Testis (tissue), 3 donors: Measurements from ENCODE around the gene PRKG1. TPM values are rescaled to one million over a fixed set of nuclear protein-coding genes. Genes with fewer than 3 reads are reported as not detected.
A peak's percentile ranks its signal among the peaks of the same experiment; 100 is the strongest.

Experiments
- DNase-seq: peaks from one replicate; pipeline ENCODE4 v3.0.0-alpha.2; 2019
- H3K27ac ChIP-seq, 2 donors: fragments of 200-600 bp; sonication (generic); one replicate each; pipeline ENCODE4 v1.5.1; 2019
- H3K27me3 ChIP-seq: fragments of 200-600 bp; sonication (generic); one replicate; pipeline ENCODE4 v1.5.1; 2019
- H3K36me3 ChIP-seq: fragments of 200-600 bp; sonication (generic); one replicate; pipeline ENCODE4 v1.5.1; 2017; ENCODE audit warnings: low read depth; ENCODE audit errors: missing control alignments
- H3K4me1 ChIP-seq: fragments of 200-600 bp; sonication (generic); one replicate; pipeline ENCODE4 v1.5.1; 2019
- H3K4me3 ChIP-seq, 2 donors: fragments of 200-600 bp; sonication (generic); one replicate each; pipeline ENCODE4 v1.5.1; 2017 to 2019
- H3K9me3 ChIP-seq: fragments of 200-600 bp; sonication (generic); one replicate; pipeline ENCODE4 v1.5.1; 2017
- POLR2A ChIP-seq: fragments of 450-650 bp; IDR thresholded peaks from one replicate; pipeline ENCODE4 v1.6.1; 2017; ENCODE audit warnings: antibody characterized with exemption, mild to moderate bottlenecking, moderate library complexity
- WGBS, 2 donors: methylation state at CpG; one replicate each; pipeline ENCODE4 v1.1.5; 2018; 5-methylcytosine and 5-hydroxymethylcytosine counted together
- intact Hi-C: fragments of 100-400 bp; cut with DNase I; formaldehyde crosslinking; loops from one replicate; pipeline ENCODE4 v1.15.1; 2023; ENCODE audit warnings: low total_unique reads
- polyA plus RNA-seq: library from polyadenylated mRNA; stranded (reverse); fragments of 350-450 nt; fragmentation: Illumina TruSeq; extraction: RNeasy Lipid Tissue Mini Kit (QIAGEN cat#74804); gene quantifications from one replicate; pipeline ENCODE4 v1.2.3, GENCODE V29; 2014; ENCODE audit warnings: low read depth, low replicate concordance; ENCODE audit not compliant: insufficient read depth
- total RNA-seq, 2 donors: library from RNA; depleted of rRNA; stranded (reverse); fragments of >200 nt; gene quantifications; one replicate each; pipeline ENCODE4 v1.2.3, GENCODE V29; 2016
- TF ChIP-seq, protein P1 (sequence below), 3 experiments: fragments of 450-650 bp in 2 of 3; fragments of 200-600 bp in 1 of 3; sonication (generic) in 1 of 3; IDR thresholded peaks; one replicate each; pipeline ENCODE4 v1.5.1; 2016 to 2019; ENCODE audit warnings: antibody characterized with exemption in 3 of 3, mild to moderate bottlenecking in 2 of 3, moderate library complexity in 1 of 3

Gene PRKG1
- total and polyA plus RNA-seq, 3 donors from 2014 or later: 6.3 to 15.3 (median 12.5) TPM

DNA sequence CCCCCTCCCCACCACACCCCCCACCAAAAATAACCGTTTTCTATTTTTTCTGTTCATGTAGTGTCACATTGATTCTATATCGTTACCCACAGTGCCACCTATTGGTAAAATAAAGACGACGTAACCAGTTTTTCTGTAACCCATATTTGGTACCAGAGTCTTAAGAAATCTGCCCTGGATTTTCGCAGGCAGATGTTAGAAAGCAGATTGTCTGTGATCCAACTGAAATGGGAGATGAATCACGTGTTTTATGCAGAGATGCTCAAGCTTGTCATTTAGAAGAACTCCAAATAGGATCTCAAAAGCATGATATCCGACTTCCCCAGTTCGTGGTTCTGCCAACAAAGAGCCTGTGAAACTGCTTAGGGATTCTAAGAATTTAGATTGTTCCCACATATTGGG lies 886.2 kb downstream of the PRKG1 start:
- Histone ChIP-seq H3K36me3 (no peaks in the 10 kb centered on the region), H3K4me3 (no peak overlapping the region), H3K27ac (no peak overlapping the region), H3K9me3 (no peaks in the 10 kb centered on the region), H3K4me1 (no peaks in the 10 kb centered on the region), H3K27me3 (no peaks in the 10 kb centered on the region)
- intact Hi-C loops: no loop called here
- no peak for DNase-seq
- WGBS, 2 donors: 20 to 23% methylated on average over 8 of the region's 8 CpGs
- TF ChIP-seq, protein P1, sequence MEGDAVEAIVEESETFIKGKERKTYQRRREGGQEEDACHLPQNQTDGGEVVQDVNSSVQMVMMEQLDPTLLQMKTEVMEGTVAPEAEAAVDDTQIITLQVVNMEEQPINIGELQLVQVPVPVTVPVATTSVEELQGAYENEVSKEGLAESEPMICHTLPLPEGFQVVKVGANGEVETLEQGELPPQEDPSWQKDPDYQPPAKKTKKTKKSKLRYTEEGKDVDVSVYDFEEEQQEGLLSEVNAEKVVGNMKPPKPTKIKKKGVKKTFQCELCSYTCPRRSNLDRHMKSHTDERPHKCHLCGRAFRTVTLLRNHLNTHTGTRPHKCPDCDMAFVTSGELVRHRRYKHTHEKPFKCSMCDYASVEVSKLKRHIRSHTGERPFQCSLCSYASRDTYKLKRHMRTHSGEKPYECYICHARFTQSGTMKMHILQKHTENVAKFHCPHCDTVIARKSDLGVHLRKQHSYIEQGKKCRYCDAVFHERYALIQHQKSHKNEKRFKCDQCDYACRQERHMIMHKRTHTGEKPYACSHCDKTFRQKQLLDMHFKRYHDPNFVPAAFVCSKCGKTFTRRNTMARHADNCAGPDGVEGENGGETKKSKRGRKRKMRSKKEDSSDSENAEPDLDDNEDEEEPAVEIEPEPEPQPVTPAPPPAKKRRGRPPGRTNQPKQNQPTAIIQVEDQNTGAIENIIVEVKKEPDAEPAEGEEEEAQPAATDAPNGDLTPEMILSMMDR (IDR thresholded peaks at IDR 0.05): peak; percentile 39 to 54 (median 45)
- no peak for TF ChIP-seq POLR2A

DNA sequence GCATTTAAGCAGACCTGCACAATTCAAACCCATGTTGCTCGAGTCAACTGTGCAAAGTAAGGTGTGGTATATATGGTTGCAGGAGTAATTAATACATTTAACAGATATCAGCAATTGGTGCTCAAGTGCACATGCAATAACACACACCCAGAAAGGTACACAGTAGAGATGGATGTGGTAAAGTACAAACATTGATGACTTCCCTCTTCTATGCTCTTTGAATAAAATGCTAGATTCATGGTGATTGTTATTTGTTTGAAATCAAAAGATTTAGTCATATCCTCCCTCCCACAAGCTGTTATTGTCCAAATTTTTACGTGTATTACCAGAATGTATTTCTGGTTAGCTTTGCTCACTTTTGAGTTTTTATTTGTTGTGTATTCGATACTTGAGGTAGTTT lies 887.1 kb downstream of the PRKG1 start:
- 85 to 87% methylated on average over 3 of the region's 3 CpGs for WGBS, 2 donors
- no peak for DNase-seq
- Histone ChIP-seq H3K27ac (no peak overlapping the region), H3K4me1 (no peaks in the 10 kb centered on the region), H3K4me3 (no peak overlapping the region), H3K27me3 (no peaks in the 10 kb centered on the region), H3K36me3 (no peaks in the 10 kb centered on the region), H3K9me3 (no peaks in the 10 kb centered on the region)
- intact Hi-C loops: no loop called here
- no peak for TF ChIP-seq POLR2A
- TF ChIP-seq, protein P1 (IDR thresholded peaks at IDR 0.05): no peak

DNA sequence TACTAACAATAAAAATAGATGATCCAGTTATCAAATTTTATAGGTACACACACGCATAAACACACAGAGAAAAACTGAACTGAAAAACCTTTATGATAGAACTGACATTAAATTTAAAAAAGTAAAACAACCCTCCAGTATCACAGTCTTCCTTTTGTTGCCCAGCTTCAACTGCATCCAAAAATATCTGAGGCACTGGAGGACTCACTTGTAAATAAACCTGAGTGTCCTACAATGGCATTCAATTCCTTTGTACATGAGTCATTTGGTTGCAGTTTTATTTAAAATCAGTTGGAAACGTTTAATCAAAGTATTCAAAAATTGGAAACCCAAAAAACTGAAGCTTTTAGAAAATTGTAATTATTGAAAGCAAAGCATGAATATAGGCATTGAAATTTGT lies 890.3 kb downstream of the PRKG1 start:
- intact Hi-C loops: no loop called here
- no peak for DNase-seq
- H3K27me3 ChIP-seq: no peaks in the 10 kb centered on the region
- H3K4me3 ChIP-seq: no peak overlapping the region
- H3K9me3 ChIP-seq: no peaks in the 10 kb centered on the region
- WGBS, 2 donors: 66 to 76% methylated on average over 2 of the region's 2 CpGs
- no peaks in the 10 kb centered on the region for H3K36me3 ChIP-seq
- H3K27ac ChIP-seq: no peak overlapping the region
- no peak for TF ChIP-seq POLR2A
- TF ChIP-seq, protein P1 (IDR thresholded peaks at IDR 0.05): no peak
- no peaks in the 10 kb centered on the region for H3K4me1 ChIP-seq

DNA sequence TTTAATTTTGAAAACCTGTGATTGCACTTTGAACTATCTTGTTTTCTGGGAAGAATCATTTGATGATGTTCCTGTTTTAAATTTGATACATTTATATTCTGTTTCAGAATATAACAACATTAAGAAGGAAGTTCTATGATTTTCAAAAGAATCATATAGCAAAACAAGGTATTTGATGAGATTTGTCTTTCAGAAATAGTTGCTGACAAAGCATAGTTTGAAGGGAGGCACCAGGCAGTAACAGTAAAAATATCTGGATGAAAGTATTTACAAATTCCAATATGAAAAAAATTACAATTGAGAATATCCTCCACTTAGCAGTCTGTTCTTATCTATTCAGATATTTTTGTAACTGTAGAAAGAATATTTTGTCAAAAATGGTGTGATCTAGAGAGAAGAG lies 891.2 kb downstream of the PRKG1 start:
- Histone ChIP-seq H3K27me3 (no peaks in the 10 kb centered on the region), H3K27ac (no peak overlapping the region), H3K4me3 (no peak overlapping the region), H3K9me3 (no peaks in the 10 kb centered on the region), H3K36me3 (no peaks in the 10 kb centered on the region), H3K4me1 (no peaks in the 10 kb centered on the region)
- intact Hi-C loops: no loop called here
- TF ChIP-seq, protein P1 (IDR thresholded peaks at IDR 0.05): no peak
- no peak for TF ChIP-seq POLR2A
- DNase-seq: no peak

DNA sequence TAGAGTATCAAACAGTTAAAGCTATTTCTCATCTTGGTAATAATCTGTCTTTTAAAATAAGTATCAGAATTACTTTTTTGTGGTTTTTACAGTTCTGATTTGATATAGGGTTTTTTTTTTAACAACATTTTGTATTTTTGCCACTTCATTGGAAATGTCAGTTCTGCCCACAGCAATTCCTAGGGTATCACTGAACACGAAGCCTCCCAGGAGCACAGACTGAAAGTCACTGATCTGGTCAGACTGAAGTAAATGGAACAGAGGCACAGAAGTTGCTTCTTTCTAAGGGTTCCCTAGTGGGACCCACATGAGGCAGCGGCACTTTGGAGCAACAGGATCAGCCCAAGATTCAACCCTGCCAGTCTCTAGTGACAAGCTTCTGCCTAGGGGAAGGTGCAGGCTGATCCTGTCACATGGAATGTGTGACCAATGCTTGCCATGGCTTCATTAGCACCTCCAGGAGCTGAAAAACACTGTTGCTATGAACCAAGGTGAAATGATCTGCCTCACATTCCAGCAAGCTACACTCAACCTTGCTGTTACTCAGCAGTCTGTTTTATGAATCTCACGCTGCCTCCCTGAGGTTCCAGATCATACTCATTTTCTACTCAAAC lies 898.6 kb downstream of the PRKG1 start:
- TF ChIP-seq, protein P1 (IDR thresholded peaks at IDR 0.05): no peak
- no peak for TF ChIP-seq POLR2A
- DNase-seq: no peak
- H3K9me3 ChIP-seq: no peaks in the 10 kb centered on the region
- intact Hi-C loops: no loop called here
- H3K27me3 ChIP-seq: no peaks in the 10 kb centered on the region
- 91 to 95% methylated on average over 3 of the region's 3 CpGs for WGBS, 2 donors
- no peak overlapping the region for H3K27ac ChIP-seq
- no peaks in the 10 kb centered on the region for H3K4me1 ChIP-seq
- H3K36me3 ChIP-seq: no peaks in the 10 kb centered on the region
- no peak overlapping the region for H3K4me3 ChIP-seq
